K562 (cell line): Measurements from ENCODE around the gene RAI14. TPM values are rescaled to one million over a fixed set of nuclear protein-coding genes. Genes with fewer than 3 reads are reported as not detected.

ENCODE experiments used
- E2F5 ChIP-seq: sonication (generic); formaldehyde crosslinking; IDR thresholded peaks from 2 replicates; pipeline ENCODE4 v1.8.0; 2022; ENCODE audit warnings: mild to moderate bottlenecking, missing genetic modification reagents
- EP400 ChIP-seq: fragments of 450-650 bp; IDR thresholded peaks from 2 replicates; pipeline ENCODE4 v1.6.1; 2017; ENCODE audit warnings: antibody characterized with exemption, mild to moderate bottlenecking, moderate library complexity
- GATA2 ChIP-seq: sonication (generic); formaldehyde crosslinking; IDR thresholded peaks from 2 replicates; pipeline ENCODE4 v1.4.0; 2020; ENCODE audit warnings: mild to moderate bottlenecking, missing genetic modification reagents
- HDAC1 ChIP-seq, 2 experiments: fragments of 450-650 bp; IDR thresholded peaks; 2 replicates each; pipeline ENCODE4 v1.6.1; 2016 to 2017; ENCODE audit warnings: inconsistent platforms in 1 of 2, mild to moderate bottlenecking in 1 of 2, moderate library complexity in 1 of 2
- KAT2B ChIP-seq: IDR thresholded peaks from one replicate; pipeline ENCODE4 v1.6.1; 2012; ENCODE audit warnings: low read depth, mild to moderate bottlenecking, control low read depth, inconsistent platforms, low read length, moderate library complexity
- NR2C1 ChIP-seq, 2 experiments: fragments of 450-650 bp; IDR thresholded peaks; 2 replicates each; pipeline ENCODE4 v1.6.1; 2017; ENCODE audit warnings: mild to moderate bottlenecking in 2 of 2, antibody characterized with exemption in 1 of 2, inconsistent platforms in 1 of 2, missing compliant biosample characterization in 1 of 2, missing genetic modification characterization in 1 of 2
- OTX1 ChIP-seq: fragments of 450-650 bp; formaldehyde crosslinking; IDR thresholded peaks from 2 replicates; pipeline ENCODE4 v1.4.0; 2022; ENCODE audit warnings: mild to moderate bottlenecking
- POLR2A ChIP-seq: fragments of 450-650 bp; conservative IDR thresholded peaks from 2 replicates; pipeline ENCODE4 v1.6.1; 2016
- SMARCC2 ChIP-seq: fragments of 450-650 bp; IDR thresholded peaks from 2 replicates; pipeline ENCODE4 v1.6.1; 2017; ENCODE audit warnings: antibody characterized with exemption, moderate library complexity, mild to moderate bottlenecking, low read depth
- SUPT5H ChIP-seq: fragments of 450-650 bp; IDR thresholded peaks from 2 replicates; pipeline ENCODE4 v1.6.1; 2016
- TBL1XR1 ChIP-seq, 2 experiments: IDR thresholded peaks; 2 replicates each; pipeline ENCODE4 v1.6.1; 2012; ENCODE audit warnings: improper control_type of control experiment in 2 of 2, low read length in 2 of 2, mild to moderate bottlenecking in 1 of 2
- ZNF184 ChIP-seq: sonication (generic); formaldehyde crosslinking; IDR thresholded peaks from 2 replicates; pipeline ENCODE4 v1.5.0; 2020; ENCODE audit warnings: missing genetic modification reagents
- ZNF217 ChIP-seq: sonication (generic); formaldehyde crosslinking; IDR thresholded peaks from 2 replicates; pipeline ENCODE4 v1.8.0; 2022; ENCODE audit warnings: mild to moderate bottlenecking, missing genetic modification reagents
- ZNF384 ChIP-seq: IDR thresholded peaks from 2 replicates; pipeline ENCODE4 v1.6.1; 2012; ENCODE audit warnings: low read depth, low read length, improper control_type of control experiment
- ZSCAN29 ChIP-seq: fragments of 450-650 bp; IDR thresholded peaks from 2 replicates; pipeline ENCODE4 v1.6.1; 2017
- polyA plus RNA-seq, 8 experiments: library from polyadenylated mRNA; depleted of rRNA in 4 of 8; stranded (reverse) in 5 of 8; unstranded in 3 of 8; fragments of >200 nt; fragmentation: Nextera tagmentation in 2 of 8; fragmentation: Illumina TruSeq in 1 of 8; extraction: Ambion mirVana in 2 of 8; extraction: Trizol in 1 of 8; gene quantifications; 2 replicates each; pipeline versions ENCODE4 v1.2.1 to v1.2.3, GENCODE V29; 2011 to 2014; ENCODE audit warnings: inconsistent platforms in 1 of 8, missing spikeins in 1 of 8
- total RNA-seq, 7 experiments: library from RNA; depleted of rRNA in 6 of 7; stranded (reverse); fragments of >200 nt in 6 of 7; fragmentation: Illumina TruSeq in 2 of 7; extraction: Trizol in 2 of 7; gene quantifications; 2 replicates each; pipeline versions ENCODE4 v1.2.1 to v1.2.3, GENCODE V29; 2011 to 2021; ENCODE audit warnings: low replicate concordance in 1 of 7
- TF ChIP-seq, protein P1 (sequence below): fragments of 200-800 bp; sonication (Bioruptor generic); IDR thresholded peaks from 2 replicates; pipeline ENCODE4 v1.6.1; 2016; ENCODE audit warnings: missing genetic modification characterization, missing compliant biosample characterization
- TF ChIP-seq, protein P2 (sequence below): fragments of 250-450 bp; sonication (Bioruptor Pico); IDR thresholded peaks from 2 replicates; pipeline ENCODE4 v1.8.0; 2021; ENCODE audit warnings: mild to moderate bottlenecking, moderate library complexity

Gene RAI14
- total and polyA plus RNA-seq, 9 of the 15 experiments (the other 6 are each of a cell fraction or from before 2014, with no cell fraction given), result 11.3 to 82.5 (median 34.8) TPM

- TF ChIP-seq, protein P1, sequence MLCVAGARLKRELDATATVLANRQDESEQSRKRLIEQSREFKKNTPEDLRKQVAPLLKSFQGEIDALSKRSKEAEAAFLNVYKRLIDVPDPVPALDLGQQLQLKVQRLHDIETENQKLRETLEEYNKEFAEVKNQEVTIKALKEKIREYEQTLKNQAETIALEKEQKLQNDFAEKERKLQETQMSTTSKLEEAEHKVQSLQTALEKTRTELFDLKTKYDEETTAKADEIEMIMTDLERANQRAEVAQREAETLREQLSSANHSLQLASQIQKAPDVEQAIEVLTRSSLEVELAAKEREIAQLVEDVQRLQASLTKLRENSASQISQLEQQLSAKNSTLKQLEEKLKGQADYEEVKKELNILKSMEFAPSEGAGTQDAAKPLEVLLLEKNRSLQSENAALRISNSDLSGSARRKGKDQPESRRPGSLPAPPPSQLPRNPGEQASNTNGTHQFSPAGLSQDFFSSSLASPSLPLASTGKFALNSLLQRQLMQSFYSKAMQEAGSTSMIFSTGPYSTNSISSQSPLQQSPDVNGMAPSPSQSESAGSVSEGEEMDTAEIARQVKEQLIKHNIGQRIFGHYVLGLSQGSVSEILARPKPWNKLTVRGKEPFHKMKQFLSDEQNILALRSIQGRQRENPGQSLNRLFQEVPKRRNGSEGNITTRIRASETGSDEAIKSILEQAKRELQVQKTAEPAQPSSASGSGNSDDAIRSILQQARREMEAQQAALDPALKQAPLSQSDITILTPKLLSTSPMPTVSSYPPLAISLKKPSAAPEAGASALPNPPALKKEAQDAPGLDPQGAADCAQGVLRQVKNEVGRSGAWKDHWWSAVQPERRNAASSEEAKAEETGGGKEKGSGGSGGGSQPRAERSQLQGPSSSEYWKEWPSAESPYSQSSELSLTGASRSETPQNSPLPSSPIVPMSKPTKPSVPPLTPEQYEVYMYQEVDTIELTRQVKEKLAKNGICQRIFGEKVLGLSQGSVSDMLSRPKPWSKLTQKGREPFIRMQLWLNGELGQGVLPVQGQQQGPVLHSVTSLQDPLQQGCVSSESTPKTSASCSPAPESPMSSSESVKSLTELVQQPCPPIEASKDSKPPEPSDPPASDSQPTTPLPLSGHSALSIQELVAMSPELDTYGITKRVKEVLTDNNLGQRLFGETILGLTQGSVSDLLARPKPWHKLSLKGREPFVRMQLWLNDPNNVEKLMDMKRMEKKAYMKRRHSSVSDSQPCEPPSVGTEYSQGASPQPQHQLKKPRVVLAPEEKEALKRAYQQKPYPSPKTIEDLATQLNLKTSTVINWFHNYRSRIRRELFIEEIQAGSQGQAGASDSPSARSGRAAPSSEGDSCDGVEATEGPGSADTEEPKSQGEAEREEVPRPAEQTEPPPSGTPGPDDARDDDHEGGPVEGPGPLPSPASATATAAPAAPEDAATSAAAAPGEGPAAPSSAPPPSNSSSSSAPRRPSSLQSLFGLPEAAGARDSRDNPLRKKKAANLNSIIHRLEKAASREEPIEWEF (CRISPR knock-in tag), result 0 out of 2 replicates have a peak, but pooled peaks have one; percentile 46
- TF ChIP-seq SMARCC2, result peak; percentile 87
- no peak for TF ChIP-seq OTX1 (CRISPR knock-in tag)
- no peak for TF ChIP-seq ZSCAN29
- TF ChIP-seq ZNF184, result no peak
- TF ChIP-seq HDAC1 (IDR thresholded peaks at IDR 0.05), result peak in 1 of 2 experiments; percentile 47; a peak in 1 of 4 replicates
- TF ChIP-seq POLR2A, result peak; percentile 64
- no peak for TF ChIP-seq GATA2 (CRISPR knock-in tag)
- TF ChIP-seq TBL1XR1 (IDR thresholded peaks at IDR 0.05; ENCODE audit: low read length in 2 of 2), result peak in 1 of 2 experiments; percentile 82; a peak in 1 of 4 replicates
- TF ChIP-seq E2F5 (CRISPR knock-in tag), result no peak
- TF ChIP-seq KAT2B, result no peak
- TF ChIP-seq NR2C1 (IDR thresholded peaks at IDR 0.05), result no peak
- TF ChIP-seq NR2C1 (tag; IDR thresholded peaks at IDR 0.05), result peak; percentile 56; the same call in 1 of the 2 replicates
- TF ChIP-seq EP400, result peak; percentile 73
- peak; percentile 48 for TF ChIP-seq SUPT5H
- TF ChIP-seq, protein P2, sequence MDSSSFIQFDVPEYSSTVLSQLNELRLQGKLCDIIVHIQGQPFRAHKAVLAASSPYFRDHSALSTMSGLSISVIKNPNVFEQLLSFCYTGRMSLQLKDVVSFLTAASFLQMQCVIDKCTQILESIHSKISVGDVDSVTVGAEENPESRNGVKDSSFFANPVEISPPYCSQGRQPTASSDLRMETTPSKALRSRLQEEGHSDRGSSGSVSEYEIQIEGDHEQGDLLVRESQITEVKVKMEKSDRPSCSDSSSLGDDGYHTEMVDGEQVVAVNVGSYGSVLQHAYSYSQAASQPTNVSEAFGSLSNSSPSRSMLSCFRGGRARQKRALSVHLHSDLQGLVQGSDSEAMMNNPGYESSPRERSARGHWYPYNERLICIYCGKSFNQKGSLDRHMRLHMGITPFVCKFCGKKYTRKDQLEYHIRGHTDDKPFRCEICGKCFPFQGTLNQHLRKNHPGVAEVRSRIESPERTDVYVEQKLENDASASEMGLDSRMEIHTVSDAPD (CRISPR knock-in tag), result no peak
- peak; percentile 71 for TF ChIP-seq ZNF384
- TF ChIP-seq ZNF217 (CRISPR knock-in tag), result no peak
Measured at GRCh38 chr5:34866989-34867471, 210.9 kb downstream of the RAI14 start (continued).
